M059J (cell line): Measurements from ENCODE around the gene NDUFB4. TPM values are rescaled to one million over a fixed set of nuclear protein-coding genes. Genes with fewer than 3 reads are reported as not detected.
"Not testable (repeated sequence)": the region's sequence is repeated elsewhere in the genome, so short reads cannot be mapped to it uniquely, and the experiment has no call there.

Experiments
- DNase-seq: peaks from one replicate; pipeline ENCODE4 v3.0.0-alpha.2; 2012; ENCODE audit warnings: low read depth
- total RNA-seq: library from RNA; depleted of rRNA; stranded (reverse); fragments of >200 nt; shearing (Covaris generic); gene quantifications from 2 replicates; pipeline ENCODE4 v1.2.3, GENCODE V29; 2014

Gene NDUFB4
- total RNA-seq, 1 experiment from 2014 or later, result 362 TPM

DNA sequence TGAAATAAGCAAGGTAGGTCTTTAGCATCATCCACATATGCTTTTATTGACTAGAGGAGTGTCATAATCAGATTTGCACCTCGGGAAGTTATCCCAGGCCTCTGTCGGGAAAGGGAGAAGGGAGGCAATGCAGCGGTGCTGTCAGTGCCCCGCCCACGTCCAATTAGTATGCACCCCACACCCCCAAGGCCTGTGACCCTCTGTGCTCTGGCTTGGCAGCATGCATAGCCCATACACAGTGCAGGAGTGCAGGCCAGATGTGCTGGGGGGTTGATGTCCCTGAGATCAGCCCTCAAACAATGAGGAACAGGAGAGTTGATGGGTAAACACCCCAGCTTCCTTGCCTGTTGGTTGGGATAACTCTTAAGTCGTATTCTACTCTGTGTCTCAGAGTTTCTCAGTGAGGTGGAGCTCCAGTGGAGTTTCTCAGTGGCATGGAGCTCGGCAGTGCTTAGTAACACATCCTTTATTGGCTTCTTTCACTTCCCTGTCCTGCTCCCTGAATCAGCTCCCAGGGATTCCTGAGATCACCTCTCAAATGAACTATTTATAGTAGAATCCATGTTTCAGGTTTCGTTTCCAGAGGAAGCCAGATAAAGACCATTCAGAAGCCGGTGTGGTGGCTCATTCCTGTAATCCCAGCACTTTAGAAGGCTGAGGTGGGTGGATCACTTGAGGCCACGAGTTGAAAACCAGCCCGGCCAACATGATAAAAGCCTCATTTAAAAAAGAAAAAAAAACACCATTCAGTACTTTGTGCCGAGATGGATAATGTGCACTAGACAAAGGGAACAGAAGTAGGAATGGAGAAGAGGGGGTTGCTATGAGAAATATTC is 26.7 kb upstream of the NDUFB4 start:
- peak; percentile 75 for DNase-seq

- DNase-seq, result peak; percentile 29
Measured at GRCh38 chr3:120572027-120572426, 24.1 kb upstream of the NDUFB4 start.

- DNase-seq, result no peak
Measured at GRCh38 chr3:120587332-120587975, 8.7 kb upstream of the NDUFB4 start.

GRCh38 chr3:120595788-120596115 is 384 bp upstream of the NDUFB4 start:
- no peak for DNase-seq

DNA sequence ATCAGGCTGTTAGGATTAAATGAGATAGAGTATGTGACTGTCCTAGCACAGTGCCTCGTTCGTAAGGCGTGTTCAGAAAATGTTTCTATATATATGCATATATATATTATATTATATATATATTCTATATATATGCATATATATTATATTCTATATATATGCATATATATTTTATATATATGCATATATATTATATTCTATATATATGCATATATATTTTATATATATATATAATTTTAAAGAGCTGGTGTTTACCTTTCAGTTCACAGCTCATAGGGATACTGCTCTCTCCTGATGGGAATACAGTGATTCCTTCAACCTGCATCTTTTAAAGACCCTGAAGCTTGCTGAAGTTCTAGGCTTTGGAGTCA is 702 bp downstream of the NDUFB4 start:
- no peak for DNase-seq

DNA sequence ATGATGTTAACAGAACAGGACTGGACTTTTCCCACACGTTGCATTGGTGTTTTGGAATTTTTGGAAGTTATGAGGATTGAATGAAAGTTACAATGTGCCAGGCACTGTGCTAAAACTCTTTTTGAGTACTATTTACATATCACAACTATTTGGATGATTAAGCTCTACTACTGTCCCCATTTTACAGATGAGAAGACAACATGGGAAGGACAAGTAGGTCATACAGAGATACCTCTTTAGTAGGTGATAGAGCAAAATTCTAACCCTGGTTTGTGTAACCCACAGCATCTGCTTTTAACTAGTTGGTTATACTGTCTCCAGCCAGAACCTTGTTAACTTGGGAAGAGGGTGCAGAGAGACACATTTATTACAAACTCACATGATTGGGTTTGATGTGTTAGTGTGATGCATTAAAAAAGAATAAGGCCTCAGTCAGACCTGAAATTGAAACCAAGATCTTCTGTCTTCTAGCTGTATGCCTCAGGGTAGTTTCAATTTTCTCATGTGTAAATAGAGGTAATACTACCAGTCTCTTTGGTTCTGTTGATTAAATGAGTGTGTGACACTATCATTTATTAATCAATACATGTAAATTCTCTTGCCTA is 1.4 kb downstream of the NDUFB4 start:
- no peak for DNase-seq

- DNase-seq, result no peak
Measured at GRCh38 chr3:120599211-120599610, 3.1 kb downstream of the NDUFB4 start.

DNA sequence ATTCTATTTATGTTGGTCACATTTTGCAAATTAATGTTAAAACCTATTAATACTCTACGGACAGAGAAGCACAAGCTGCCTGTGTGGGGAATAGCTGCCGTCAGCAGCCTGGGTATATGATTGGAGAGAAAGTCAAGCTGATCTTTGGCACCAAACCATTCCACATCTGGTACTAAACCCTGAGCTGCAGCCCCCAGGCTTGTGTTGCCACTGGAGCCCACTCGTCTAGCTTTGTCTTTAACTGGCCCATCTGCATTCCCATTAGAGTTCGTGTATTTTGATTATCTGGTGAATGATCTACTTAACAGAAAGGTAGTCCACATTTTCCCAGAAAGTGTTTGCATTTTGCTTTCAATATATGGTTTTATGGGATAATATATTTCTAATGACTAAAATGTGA is 5.4 kb downstream of the NDUFB4 start:
- DNase-seq, result no peak

- DNase-seq, result no peak
Measured at GRCh38 chr3:120602682-120603081, 6.5 kb downstream of the NDUFB4 start.

DNA sequence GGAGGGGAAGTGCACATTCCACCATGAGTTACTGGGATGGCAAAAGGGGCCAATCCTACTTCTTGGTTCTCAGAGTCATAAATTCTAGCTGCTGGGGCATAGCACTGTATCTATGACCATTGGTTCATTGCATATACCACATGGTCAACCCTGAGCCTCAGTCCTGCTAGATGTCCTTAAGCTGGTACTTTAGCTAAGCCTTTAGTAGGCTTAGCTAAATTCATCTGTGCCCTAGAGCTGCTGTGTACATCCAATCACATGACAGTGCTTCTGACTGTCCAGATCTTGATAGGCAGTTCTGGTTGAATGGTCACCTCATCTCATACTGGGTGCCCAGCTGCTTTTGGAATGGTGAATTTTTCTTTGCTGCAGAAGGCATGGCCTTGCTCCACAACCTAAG is 8.2 kb downstream of the NDUFB4 start:
- DNase-seq, result no peak

DNA sequence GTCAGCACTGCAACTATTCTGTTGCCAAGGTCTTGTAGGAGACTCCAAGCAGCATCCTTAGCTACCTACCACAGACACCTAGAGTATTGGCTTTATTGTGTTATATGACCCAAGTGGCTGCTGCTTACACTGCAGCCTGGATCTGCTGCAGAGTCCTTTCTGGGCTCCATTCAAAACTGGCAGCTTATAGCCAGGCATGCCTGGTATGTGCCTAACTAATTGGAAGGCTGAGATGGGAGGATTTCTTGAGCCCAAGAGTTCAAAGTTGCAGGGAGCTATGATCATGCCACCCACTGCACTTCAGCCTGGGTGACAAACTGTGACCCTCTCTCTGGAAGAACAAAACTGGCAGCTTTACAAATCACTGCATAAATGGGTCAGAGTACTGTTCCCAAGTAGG is 8.6 kb downstream of the NDUFB4 start:
- no peak for DNase-seq

DNA sequence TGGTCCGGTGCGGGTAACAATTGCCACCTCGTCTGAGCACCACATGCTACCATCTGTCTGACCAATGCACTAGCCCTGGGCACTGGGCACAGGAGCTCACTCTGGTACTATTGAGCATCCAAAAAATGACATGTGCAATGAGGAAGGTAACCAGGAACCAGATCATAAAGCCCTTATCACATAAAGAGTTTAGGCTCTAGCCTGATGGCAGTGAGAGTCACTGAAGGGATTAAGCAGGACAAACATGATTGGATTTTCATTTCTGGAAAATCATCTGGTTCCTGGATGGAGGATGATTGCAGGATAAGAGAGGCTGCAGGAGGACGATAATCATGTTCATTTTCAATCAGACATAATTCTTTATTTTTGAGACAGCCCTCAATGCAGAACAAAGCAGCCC is 12.4 kb downstream of the NDUFB4 start:
- DNase-seq, result no peak

DNA sequence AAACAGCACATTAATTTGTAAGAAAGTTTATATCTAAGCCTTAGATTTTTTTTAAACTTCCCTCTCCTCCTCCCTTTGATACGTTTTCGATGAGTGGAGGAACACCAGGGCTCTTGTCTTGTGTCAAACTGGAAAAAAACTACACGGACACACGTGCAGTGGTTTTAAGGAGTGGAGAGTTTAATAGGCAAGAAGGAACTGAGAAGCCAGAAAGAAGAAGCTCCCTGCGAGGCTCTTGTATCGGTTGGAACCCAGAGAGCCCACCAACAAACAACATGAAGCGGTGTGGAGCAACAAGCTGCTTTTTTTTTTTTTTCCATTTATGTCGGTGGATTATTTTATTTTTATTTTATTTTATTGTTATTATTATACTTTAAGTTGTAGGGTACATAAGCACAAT is 18.6 kb downstream of the NDUFB4 start:
- DNase-seq, result no peak

- peak; percentile 100 for DNase-seq
Measured at GRCh38 chr3:120615847-120616609, 19.9 kb downstream of the NDUFB4 start.

GRCh38 chr3:120616745-120617144 is 20.6 kb downstream of the NDUFB4 start:
- DNase-seq, result not testable (repeated sequence)

DNA sequence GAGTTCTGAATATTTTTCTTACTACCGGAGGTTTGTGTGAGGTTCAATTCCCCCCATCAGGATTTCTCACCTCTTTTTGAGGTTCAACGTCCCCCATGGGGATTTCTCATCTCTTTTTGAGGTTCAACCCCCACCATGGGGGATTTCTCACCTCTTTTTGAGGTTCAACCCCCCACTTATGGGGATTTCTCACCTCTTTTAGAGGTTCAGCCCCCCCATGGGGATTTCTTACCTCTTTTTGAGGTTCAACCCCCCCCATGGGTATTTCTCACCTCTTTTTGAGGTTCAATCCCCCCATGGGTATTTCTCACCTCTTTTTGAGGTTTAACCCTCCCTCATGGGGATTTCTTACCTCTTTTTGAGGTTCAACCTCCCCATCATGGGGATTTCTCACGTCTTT is 26.3 kb downstream of the NDUFB4 start:
- no peak for DNase-seq

DNA sequence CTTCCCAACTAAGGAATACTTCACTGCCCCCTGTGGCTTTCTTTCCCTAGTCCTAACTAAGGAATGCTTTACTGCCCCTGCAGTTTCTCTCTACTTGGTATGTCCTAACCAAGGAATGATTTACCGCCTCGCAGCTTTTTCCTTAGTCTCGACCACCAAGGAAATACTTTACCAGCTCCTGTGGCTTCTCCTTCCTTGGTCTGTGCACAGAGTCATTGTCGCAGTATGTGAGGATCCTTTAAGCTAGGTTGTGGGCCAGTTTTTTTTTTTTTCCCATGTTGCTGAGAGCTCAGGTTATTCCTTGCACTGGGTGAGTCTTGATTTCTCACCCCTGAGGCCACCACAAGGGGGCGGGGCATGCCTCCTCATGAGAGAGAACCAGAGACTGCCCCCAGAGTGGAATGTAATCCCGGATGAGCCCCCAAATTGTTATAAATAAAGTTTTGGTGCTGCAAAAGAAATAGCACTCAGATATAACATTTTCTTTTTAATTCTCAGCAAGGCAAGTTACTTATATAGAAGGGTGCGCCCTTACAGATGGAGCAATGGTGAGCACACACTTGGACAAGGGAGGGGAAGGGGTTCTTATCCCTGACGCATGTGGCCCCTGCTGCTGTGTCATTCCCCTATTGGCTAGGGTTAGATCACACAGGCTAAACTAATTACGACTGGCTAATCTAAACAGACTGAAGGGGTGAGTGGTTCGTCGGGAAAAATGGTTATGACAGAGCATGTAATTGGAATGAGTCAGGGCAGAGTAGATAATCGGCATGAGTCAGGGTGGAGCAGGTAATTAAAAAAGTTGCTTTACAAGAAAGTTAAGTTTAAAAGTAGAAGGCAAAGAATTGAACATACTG is 27.0 kb downstream of the NDUFB4 start:
- DNase-seq, result peak; percentile 98

DNA sequence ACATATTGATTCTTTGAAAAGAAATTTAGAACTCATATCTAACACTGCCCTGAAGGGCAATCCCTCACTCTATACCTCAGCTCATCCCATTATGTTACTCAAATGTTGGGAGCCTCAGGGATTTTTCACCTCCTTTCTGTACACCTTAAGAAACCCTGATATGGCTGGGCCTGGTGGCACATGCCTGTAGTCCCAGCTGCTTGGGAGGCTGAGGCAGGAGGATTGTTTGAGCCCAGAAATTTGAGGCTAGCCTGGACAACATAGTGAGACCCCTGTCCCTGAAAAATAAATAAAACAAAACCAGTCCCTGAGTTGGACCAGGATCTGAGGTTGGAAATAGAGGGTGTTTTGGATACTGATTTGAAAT is 27.6 kb downstream of the NDUFB4 start:
- DNase-seq, result no peak

GRCh38 chr3:120625159-120625586 is 29.0 kb downstream of the NDUFB4 start:
- DNase-seq, result peak; percentile 51

GRCh38 chr3:120634539-120634938 is 38.4 kb downstream of the NDUFB4 start:
- DNase-seq, result no peak

DNA sequence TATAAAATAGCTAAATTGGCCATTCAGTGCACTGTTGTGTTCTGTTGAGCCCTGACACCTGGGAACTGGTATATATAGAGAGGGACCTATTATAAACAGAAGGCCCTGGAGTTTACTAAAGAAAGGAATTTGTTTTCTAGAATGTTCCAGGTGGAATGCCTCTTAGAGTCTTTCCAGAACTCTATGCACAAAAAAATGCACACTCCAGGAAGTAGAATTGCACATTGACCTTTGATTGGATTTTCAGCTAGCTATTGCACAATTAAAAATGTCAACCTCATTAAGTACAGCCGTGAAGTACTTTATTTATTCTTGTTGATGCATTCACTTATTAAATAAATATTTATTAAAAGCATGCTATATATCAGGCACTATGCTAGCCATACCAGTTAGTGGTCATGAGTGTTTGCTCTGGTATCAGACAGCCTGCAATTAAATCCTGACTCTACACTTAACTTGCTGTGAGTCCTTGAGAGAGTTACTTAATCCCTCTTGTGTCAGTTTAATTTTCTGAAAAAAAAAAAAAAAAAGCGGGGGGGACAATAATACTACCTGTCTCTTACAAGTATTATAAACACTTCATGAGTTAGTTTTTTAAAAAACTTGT is 40.8 kb downstream of the NDUFB4 start:
- no peak for DNase-seq
